ENCODE data around the gene EFHD2.

Gene EFHD2

DNA sequence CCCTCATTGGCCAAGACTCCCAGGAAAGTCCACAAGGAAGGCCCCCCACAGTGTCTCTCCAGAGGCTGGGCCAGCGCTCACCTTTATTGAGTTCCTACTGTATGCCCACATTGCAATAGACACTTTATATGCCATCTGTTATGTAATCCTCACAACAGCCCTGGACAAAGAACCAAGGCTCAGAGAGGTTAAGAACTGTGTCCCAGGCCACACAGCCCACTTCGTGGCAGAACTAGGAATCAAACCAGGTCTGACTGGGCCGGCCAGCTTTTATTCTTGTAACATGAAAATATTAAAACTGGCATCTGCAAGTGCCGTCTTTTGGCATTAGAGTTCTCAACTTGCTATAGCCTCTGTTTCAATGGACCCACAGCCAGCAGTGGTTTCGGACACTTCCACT, 33.1 kb downstream of the EFHD2 start:
- Histone ChIP-seq H3K36me3 (replicated peaks; ENCODE audit: low read depth, low read length) (no peaks in the 10 kb centered on the region), H3K27me3 (ENCODE audit: low read depth, low read length) (no peaks in the 10 kb centered on the region), H3K4me1 (ENCODE audit: low read length) (peaks cover 11% of the 10 kb centered on the region), H2AFZ (ENCODE audit: low read depth, low read length) (no peak overlapping the region), H3K27ac (ENCODE audit: low read length) (no peak overlapping the region), H3K79me2 (ENCODE audit: low read length) (no peaks in the 10 kb centered on the region), H4K20me1 (ENCODE audit: insufficient read depth, low read length) (no peaks in the 10 kb centered on the region), H3K9me3 (ENCODE audit: insufficient read depth, low read length) (no peaks in the 10 kb centered on the region), H3K9ac (ENCODE audit: low read length) (no peak overlapping the region), H3K4me2 (ENCODE audit: low read length) (no peak overlapping the region), H3K4me3 (ENCODE audit: low read length) (no peak overlapping the region)
- TF ChIP-seq, protein P1, sequence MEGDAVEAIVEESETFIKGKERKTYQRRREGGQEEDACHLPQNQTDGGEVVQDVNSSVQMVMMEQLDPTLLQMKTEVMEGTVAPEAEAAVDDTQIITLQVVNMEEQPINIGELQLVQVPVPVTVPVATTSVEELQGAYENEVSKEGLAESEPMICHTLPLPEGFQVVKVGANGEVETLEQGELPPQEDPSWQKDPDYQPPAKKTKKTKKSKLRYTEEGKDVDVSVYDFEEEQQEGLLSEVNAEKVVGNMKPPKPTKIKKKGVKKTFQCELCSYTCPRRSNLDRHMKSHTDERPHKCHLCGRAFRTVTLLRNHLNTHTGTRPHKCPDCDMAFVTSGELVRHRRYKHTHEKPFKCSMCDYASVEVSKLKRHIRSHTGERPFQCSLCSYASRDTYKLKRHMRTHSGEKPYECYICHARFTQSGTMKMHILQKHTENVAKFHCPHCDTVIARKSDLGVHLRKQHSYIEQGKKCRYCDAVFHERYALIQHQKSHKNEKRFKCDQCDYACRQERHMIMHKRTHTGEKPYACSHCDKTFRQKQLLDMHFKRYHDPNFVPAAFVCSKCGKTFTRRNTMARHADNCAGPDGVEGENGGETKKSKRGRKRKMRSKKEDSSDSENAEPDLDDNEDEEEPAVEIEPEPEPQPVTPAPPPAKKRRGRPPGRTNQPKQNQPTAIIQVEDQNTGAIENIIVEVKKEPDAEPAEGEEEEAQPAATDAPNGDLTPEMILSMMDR (IDR thresholded peaks at IDR 0.05; ENCODE audit: low read depth, low read length) = no peak
- no peak for TF ChIP-seq EZH2phosphoT487 (IDR thresholded peaks at IDR 0.05; ENCODE audit: low read depth)

DNA sequence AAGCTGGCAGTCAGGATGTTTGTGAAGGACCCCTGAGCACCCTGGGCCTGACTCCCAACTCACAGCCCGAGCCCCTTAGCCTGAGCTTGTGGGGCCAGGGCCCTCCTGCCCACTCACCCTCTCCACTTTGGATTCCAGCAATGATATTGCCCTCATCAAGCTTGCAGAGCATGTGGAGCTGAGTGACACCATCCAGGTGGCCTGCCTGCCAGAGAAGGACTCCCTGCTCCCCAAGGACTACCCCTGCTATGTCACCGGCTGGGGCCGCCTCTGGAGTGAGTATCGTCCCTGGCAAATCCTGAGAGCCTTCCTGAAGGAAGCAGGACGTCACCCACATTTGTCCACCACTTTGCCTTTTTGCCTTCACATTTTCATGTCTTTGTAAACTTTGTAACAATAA, 33.6 kb downstream of the EFHD2 start:
- Histone ChIP-seq H2AFZ (ENCODE audit: low read depth, low read length) (no peak overlapping the region), H3K9me3 (ENCODE audit: insufficient read depth, low read length) (no peaks in the 10 kb centered on the region), H3K79me2 (ENCODE audit: low read length) (no peaks in the 10 kb centered on the region), H3K27ac (ENCODE audit: low read length) (no peak overlapping the region), H3K36me3 (replicated peaks; ENCODE audit: low read depth, low read length) (no peaks in the 10 kb centered on the region), H3K9ac (ENCODE audit: low read length) (no peak overlapping the region), H3K27me3 (ENCODE audit: low read depth, low read length) (no peaks in the 10 kb centered on the region), H3K4me2 (ENCODE audit: low read length) (no peak overlapping the region), H3K4me1 (ENCODE audit: low read length) (peaks cover 7% of the 10 kb centered on the region), H4K20me1 (ENCODE audit: insufficient read depth, low read length) (no peaks in the 10 kb centered on the region), H3K4me3 (ENCODE audit: low read length) (no peak overlapping the region)
- TF ChIP-seq, protein P1 (IDR thresholded peaks at IDR 0.05; ENCODE audit: low read depth, low read length) = no peak

- Histone ChIP-seq H3K4me2 (ENCODE audit: low read length) (no peak overlapping the region), H3K27me3 (ENCODE audit: low read depth, low read length) (no peaks in the 10 kb centered on the region), H3K9me3 (ENCODE audit: insufficient read depth, low read length) (no peaks in the 10 kb centered on the region), H3K4me1 (ENCODE audit: low read length) (no peaks in the 10 kb centered on the region), H3K4me3 (ENCODE audit: low read length) (no peak overlapping the region), H2AFZ (ENCODE audit: low read depth, low read length) (no peak overlapping the region), H3K9ac (ENCODE audit: low read length) (no peak overlapping the region), H4K20me1 (ENCODE audit: insufficient read depth, low read length) (no peaks in the 10 kb centered on the region), H3K27ac (ENCODE audit: low read length) (no peak overlapping the region), H3K36me3 (replicated peaks; ENCODE audit: low read depth, low read length) (no peaks in the 10 kb centered on the region), H3K79me2 (ENCODE audit: low read length) (no peaks in the 10 kb centered on the region)
- TF ChIP-seq, protein P1 (IDR thresholded peaks at IDR 0.05; ENCODE audit: low read depth, low read length) = no peak
- no peak for TF ChIP-seq EZH2phosphoT487 (IDR thresholded peaks at IDR 0.05; ENCODE audit: low read depth)
Measured at GRCh38 chr1:15444468-15445389, 35.0 kb downstream of the EFHD2 start.

DNA sequence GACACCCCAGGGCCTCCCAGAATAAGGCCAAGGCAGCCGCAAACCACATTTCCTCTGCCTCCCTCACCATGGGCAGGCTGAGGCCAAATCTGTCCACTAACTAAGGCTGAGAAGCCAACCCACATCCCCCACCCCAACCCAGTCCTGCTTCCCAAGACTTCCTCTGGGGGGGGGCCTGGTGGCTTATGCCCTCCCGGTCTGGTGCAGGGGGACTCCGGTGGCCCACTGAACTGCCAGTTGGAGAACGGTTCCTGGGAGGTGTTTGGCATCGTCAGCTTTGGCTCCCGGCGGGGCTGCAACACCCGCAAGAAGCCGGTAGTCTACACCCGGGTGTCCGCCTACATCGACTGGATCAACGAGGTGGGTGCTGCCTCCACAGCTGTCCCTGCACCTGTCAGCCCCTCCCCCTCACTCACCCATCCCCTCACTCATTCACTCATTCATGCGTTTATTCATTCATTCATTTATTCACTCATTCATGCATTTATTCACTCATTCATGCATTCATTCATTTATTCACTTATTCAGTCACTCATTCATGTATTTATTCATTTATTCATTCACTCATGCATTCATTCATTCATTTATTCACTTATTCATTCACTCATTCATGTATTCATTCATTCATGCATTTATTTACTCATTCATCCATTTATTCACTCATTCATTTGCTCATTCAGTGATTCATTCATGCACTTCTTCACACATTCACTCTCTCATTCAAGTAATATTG, 35.9 kb downstream of the EFHD2 start:
- H3K27me3 ChIP-seq (ENCODE audit: low read depth, low read length) = no peaks in the 10 kb centered on the region
- H2AFZ ChIP-seq (ENCODE audit: low read depth, low read length) = no peak overlapping the region
- no peak overlapping the region for H3K4me3 ChIP-seq (ENCODE audit: low read length)
- no peaks in the 10 kb centered on the region for H3K4me1 ChIP-seq (ENCODE audit: low read length)
- H3K36me3 ChIP-seq (replicated peaks; ENCODE audit: low read depth, low read length) = no peaks in the 10 kb centered on the region
- H3K9ac ChIP-seq (ENCODE audit: low read length) = no peak overlapping the region
- H4K20me1 ChIP-seq (ENCODE audit: insufficient read depth, low read length) = no peaks in the 10 kb centered on the region
- H3K4me2 ChIP-seq (ENCODE audit: low read length) = no peak overlapping the region
- no peaks in the 10 kb centered on the region for H3K9me3 ChIP-seq (ENCODE audit: insufficient read depth, low read length)
- no peaks in the 10 kb centered on the region for H3K79me2 ChIP-seq (ENCODE audit: low read length)
- no peak overlapping the region for H3K27ac ChIP-seq (ENCODE audit: low read length)
- TF ChIP-seq, protein P1 (IDR thresholded peaks at IDR 0.05; ENCODE audit: low read depth, low read length) = no peak
- no peak for TF ChIP-seq EZH2phosphoT487 (IDR thresholded peaks at IDR 0.05; ENCODE audit: low read depth)

Measured in OCI-LY3 (cell line).